H1 (cell line): ENCODE measurements around the gene WBP1L. TPM values are rescaled to one million over a fixed set of nuclear protein-coding genes. Genes with fewer than 3 reads are reported as not detected.

Experiments used
- HDAC6 ChIP-seq: IDR thresholded peaks from one replicate; pipeline ENCODE4 v1.7.1; 2012; ENCODE audit warnings: low read depth, mild to moderate bottlenecking, inconsistent platforms, low read length, moderate library complexity
- RBBP5 ChIP-seq: IDR thresholded peaks from 2 replicates; pipeline ENCODE4 v1.7.1; 2012; ENCODE audit warnings: low read depth, mild to moderate bottlenecking, inconsistent platforms, low read length, moderate library complexity, borderline replicate concordance
- SAP30 ChIP-seq: fragments of 300-600 bp; sonication (generic); IDR thresholded peaks from 2 replicates; pipeline ENCODE4 v1.7.1; 2012; ENCODE audit warnings: low read length, moderate library complexity, mild to moderate bottlenecking, inconsistent platforms; ENCODE audit not compliant: insufficient read depth, insufficient replicate concordance
- SIRT6 ChIP-seq: IDR thresholded peaks from one replicate; pipeline ENCODE4 v1.7.1; 2012; ENCODE audit warnings: low read length, inconsistent platforms
- polyA plus RNA-seq, 7 experiments: library from polyadenylated mRNA; depleted of rRNA in 3 of 7; stranded (reverse) in 5 of 7; unstranded in 2 of 7; fragments of >200 nt in 5 of 7; fragments of 200-250 nt in 2 of 7; gene quantifications; 1 replicate in 5 of 7; 2 replicates in 1 of 7; 4 replicates in 1 of 7; pipeline versions ENCODE4 v1.2.1 to v1.2.3, GENCODE V29; 2011 to 2013; ENCODE audit warnings: missing spikeins in 2 of 7, mixed read lengths in 2 of 7
- total RNA-seq: library from RNA; stranded (reverse); fragmentation: NEBNext Ultra II Directional; extraction: Animal tissue kit (Norgen Biotek cat#: 25700); gene quantifications from 2 replicates; pipeline ENCODE4 v1.2.1, GENCODE V29; 2021

WBP1L gene
- total and polyA plus RNA-seq, 2 of the 8 experiments (the other 6 are each of a cell fraction or from before 2014, with no cell fraction given), result 26.6 to 29.9 TPM

DNA sequence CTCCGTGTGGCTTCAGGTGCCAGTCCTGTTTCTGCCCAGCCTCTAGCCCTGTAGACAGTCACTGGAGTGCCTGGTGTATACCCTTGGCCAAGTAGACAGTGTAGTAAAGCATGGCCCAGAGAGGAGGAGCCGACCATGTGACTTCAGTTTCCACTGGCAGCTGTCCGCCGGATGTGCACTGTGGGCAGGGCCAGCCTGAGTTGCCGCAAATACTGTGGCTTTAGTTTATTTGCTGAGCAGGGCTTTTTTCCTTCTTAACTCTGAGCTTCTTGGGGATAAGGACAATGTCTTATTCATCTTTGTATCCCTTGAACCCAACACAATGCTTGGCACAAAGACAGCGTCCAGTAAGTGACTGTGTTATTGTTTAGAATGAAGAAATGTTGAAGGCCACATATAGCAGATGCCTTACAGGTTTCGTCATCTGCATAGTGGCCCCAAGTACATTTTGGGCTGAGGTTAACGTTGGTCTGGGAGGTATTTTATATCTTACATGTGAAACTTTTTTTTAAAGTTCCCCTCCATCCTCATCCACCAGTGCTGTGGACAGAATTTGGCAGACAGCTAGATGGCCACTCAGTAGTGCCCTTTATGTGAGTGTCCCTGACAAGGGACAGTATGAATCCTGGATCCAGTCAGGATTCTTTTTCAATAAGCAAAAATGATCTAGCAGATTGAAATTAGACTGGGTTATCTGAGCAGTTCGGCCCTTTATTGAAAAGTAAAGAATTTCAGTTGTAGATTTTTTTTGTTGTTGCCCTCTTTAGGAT lies 52.8 kb downstream of the WBP1L start (continued):
- TF ChIP-seq SIRT6, result no peak
- TF ChIP-seq SAP30, result no peak
- no peak for TF ChIP-seq RBBP5
- no peak for TF ChIP-seq HDAC6
